GM19351 (cell line): ENCODE measurements around the gene TTLL5.

ENCODE experiments used
- ATAC-seq: cut with Tn5 transposase; IDR thresholded peaks from one replicate; pipeline ENCODE4 v1.9.1; 2021; ENCODE audit warnings: mild to moderate bottlenecking, moderate library complexity; ENCODE audit not compliant: unreplicated experiment

The TTLL5 gene

DNA sequence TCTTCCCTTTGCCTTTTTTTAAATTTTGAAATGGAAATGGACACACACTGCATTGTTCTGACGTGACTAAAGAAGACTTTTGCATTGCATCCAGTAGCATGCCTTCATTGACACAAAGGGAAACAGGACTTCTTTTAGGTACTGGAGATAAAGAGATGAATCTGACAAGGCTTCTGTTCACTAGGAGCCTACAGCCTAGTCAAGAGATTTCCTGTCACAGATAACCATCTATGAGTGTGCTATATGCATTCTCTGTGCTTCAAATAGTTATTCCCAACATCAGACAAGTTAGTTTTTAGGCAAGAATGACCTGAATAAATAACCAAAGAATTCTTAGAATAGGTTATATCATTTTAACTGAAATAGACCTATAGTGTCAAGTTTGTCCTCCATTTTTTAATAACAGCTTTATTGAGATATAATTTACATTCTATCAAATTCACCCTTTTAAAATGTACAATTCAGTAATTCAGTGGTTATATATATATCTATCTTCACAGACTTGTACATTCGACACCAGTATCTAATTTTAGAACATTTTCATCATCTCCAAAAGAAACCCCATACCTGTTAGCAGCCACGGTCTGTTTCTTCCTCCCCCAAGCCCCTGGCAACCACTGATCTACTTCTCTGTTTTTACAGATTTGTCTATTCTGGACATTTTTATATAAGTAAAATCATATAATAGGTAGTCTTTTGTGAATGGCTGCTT, 122.7 kb downstream of the TTLL5 start:
- ATAC-seq, result no peak

DNA sequence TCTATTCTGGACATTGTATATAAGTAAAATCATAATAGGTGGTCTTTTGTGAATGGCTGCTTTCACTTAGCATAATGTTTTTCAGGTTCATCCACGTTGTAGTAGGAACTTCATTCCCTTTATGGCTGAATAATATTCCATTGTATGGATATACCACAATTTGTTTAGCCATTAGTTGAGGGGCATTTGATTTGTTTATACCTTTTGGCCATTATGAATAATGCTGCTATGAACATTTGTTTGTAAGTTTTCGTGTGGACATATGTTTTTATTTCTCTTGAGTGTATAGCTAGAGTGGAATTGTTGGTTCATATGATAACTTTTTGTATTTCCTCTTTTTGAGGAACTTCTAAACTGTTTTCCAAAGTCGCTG, 123.3 kb downstream of the TTLL5 start:
- ATAC-seq, result no peak

- ATAC-seq, result no peak
Observed at GRCh38 chr14:75793806-75794205, 132.8 kb downstream of the TTLL5 start.

GRCh38 chr14:75794615-75795038, 133.6 kb downstream of the TTLL5 start:
- no peak for ATAC-seq

DNA sequence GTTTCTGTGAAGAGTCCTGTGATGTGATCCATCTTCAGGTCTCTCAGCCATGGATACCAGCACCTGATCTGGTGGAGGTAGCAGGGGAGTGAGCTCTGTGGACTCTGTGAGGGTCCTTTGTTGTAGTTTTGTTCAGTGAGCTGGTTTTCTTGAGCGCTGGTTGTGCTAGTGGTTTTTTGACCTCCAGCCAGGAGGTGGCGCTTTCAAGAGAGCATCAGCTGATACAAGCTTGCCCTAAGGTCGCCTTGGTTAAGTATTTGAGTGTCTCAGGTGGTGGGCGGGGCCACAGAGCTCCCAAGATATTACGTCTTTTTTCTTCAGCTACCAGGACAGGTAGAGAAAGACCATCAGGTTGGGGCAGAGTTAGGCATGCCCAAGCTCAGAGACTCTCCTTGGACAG, 139.7 kb downstream of the TTLL5 start:
- ATAC-seq, result no peak

DNA sequence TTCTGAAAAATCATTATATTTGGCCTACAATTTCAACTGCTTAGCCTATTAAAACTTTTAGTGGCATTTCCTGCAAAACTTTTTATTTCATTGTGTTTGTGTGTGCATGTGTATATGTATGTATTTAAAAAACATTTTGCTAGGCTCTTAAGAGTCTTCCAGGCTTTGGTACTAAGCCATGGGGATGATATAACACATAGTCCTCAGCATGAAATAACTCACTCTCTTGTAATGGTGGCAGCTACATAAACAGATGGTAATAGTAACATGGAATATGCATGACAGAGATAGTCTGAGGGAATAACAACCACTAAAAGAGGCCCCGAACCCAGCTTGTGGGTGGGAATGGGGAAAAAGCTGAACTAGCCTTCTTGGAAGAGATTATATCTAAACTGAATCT, 141.4 kb downstream of the TTLL5 start:
- ATAC-seq, result no peak

- ATAC-seq, result no peak
Observed at GRCh38 chr14:75803765-75804164, 142.7 kb downstream of the TTLL5 start.

DNA sequence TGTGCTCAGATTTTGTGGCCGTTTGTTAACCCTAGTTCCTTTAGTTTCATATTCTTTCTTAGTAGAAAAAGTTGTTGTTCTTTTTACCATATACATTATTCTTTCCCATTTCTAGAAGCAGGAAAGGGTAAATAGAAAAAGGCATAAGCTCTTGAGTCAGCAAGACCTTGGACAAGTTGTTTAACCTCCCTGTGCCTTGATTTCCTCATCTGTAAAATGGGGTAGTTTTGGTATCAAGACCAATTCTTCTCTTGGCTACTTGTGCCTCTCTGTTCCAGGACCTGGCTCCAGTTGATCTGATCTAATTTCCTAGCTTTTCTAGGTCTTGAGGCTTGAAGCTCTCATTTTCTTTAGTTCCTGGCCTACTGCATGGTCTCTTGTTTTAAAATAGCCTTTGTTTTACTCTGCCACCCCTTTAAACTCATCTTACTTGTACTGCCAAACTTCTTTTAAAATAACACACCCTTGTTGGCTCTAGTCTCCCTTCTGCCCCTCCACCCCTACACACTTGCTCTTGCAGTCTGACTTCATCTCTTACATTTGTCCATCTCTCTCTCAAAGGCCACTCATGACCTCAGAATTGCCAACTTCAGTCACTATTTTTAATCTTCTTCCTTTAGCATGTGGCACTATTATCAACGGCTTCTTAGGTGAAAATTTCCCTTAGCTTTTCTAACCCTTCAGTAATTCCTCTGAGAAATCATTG, 143.7 kb downstream of the TTLL5 start:
- no peak for ATAC-seq

GRCh38 chr14:75805646-75806045, 144.6 kb downstream of the TTLL5 start:
- no peak for ATAC-seq

GRCh38 chr14:75806352-75806832, 145.3 kb downstream of the TTLL5 start:
- no peak for ATAC-seq

DNA sequence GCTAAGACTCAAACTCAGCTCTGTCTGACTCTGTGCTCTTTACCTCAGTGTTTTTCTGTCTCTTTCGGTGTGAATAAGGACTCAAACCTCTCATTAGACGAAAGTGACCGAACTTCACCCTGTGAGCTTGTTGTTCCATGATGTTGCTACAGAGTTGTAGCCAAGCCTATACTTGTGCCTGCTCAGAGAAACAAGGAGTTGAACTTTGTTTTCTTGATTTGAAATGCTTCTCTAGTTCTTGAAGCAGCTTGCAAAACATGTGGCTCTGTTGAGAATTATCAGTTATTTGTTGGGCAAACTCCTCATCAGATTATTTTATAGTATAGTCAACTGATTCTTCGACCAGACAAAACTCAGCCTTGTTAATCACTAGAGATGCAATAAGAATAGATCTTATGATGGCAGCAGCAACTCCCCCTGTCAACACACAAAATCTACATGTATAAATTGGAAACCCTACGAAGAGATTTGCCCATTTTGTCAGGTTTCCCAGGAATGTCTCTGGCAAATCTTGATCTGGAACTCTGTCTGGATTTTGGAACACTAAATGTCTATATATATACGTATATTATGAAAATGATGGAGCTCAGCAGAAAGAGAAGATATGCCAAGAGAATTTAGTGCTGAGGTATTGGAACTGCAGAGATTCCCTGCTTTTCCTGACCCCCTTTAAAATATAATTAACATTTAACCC, 146.8 kb downstream of the TTLL5 start:
- no peak for ATAC-seq

GRCh38 chr14:75811136-75811829, 150.2 kb downstream of the TTLL5 start:
- no peak for ATAC-seq

GRCh38 chr14:75811872-75812499, 150.9 kb downstream of the TTLL5 start:
- no peak for ATAC-seq

- no peak for ATAC-seq
Observed at GRCh38 chr14:75812622-75813021, 151.6 kb downstream of the TTLL5 start.

DNA sequence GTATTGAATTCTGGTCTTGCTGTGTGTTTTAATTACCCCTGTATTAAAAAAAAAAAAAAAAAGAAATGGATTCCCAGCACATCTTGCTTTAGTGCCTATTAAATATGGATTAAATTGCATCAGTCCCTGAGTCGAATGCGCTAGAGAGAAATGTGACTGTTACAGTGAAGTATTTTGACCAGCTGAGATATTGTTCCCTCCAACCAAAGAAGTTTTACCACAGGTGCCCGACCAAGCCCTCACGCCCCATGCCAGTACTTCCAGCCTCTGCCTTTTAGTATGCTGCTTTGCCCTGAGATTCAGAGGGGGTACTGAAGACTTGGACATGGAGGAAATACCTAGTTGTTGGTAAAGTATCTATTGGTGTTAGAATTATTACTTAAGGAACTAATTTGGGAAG, 159.7 kb downstream of the TTLL5 start:
- ATAC-seq, result no peak

DNA sequence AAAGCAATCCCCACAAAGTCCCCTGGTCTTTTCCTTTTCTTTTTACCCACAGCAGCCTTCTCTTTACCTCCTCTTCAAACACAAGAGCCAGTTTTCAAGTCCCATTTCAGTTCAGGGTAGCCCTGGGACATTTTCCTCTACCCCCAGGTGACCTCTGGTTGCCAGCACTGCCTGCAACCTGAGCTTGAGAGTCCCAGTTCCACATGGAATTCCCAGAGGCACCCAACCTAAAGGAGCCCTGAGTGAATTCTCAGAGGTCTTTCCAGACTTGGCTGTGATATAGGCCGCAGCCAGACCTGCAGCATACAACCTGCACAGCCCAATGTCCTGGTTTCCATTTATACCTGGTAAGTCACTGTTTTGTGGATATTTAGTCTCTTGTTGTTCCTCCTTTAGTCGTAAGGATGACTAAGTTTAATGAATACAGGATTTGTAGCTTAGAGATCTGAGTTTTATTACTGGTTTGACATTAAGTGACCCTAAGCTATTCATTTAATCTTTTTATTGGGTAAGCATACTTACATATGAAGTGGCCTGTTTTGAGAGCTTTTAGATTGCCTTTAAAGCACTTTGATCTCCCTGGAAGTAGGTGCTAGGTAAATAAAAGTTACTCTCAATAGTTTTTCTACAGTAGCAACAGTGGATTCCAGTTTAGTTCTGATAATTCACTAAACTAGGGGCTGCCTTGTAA, 160.9 kb downstream of the TTLL5 start:
- ATAC-seq, result no peak

GRCh38 chr14:75822522-75823141, 161.6 kb downstream of the TTLL5 start:
- ATAC-seq, result no peak

DNA sequence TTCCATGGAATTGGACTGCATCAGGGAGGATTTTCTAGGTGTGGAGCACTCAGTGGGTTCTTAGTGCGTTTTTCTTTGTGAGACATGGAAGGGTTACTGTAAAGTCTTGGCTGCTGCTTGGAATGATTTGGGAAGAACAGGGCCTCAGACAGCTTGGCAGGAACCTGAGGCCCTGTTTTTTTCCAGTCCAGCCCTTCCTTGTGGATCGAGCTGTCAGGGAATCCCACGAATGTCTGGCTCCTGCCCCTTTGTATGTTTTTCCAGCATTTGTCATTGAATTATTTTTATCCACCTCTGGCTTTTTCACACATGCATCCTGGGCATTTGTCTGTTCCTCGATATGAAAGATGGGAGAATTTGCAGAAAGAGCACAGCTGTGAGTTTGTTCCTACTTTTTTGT, 162.3 kb downstream of the TTLL5 start:
- ATAC-seq, result no peak

- no peak for ATAC-seq
Observed at GRCh38 chr14:75824318-75824717, 163.3 kb downstream of the TTLL5 start.

DNA sequence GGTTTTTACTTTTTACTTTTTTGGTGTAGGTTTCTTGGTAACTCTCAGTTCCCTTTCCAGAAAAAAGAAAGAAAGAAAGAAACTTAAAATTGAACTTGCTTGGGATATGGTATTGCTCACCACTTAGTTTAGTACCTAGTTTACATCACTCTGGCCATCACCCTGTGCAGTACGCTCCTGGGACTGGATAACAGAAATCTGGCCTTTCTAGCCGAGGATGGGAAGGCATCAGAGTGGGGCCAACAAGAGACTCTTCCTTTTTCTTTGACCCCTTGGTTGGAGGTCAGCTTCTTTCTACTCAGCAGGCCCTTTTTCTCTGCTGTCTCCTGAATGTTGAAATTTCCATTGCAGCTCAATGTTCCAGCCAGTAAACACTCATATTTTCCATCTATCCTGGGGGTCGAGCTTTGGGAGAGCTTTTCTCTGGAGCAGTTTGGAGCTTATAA, 164.1 kb downstream of the TTLL5 start:
- no peak for ATAC-seq
